ENCODE results near the gene SPC24.

DNA sequence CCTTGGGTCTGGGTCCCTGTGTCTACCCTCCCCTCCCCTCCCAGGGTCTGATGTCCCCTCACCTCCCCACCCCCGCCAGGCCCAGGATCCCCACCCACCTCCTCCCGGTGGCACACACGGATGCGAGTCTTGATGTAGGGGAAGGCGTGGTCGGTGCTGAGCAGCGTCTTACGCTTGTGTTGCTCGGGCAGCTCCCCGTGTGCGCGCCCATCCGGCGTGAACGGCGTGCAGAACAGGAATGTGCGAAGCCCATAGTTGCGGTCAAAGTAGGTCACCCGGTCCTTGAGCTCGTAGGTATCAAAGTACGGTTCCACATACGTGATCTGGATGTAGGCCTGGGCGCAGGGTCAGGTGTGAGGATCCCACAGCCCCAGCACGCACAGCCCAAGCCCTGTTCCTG, 46.2 kb upstream of the SPC24 start:
- TF ChIP-seq POLR2AphosphoS5 (IDR thresholded peaks at IDR 0.05; ENCODE audit: low read depth, low read length), result no peak
- TF ChIP-seq TAF1 (IDR thresholded peaks at IDR 0.05; ENCODE audit: borderline replicate concordance, insufficient read depth, low read length), result no peak
- TF ChIP-seq SIN3A (IDR thresholded peaks at IDR 0.05; ENCODE audit: borderline replicate concordance, insufficient read depth, low read length), result no peak
